OCI-LY3 (cell line): ENCODE results near the gene SNCG.

Source experiments
- H2AFZ ChIP-seq: fragments of 200-600, 300-600 bp; shearing (Covaris generic); 2 replicates; pipeline ENCODE4 v1.6.0; 2014; ENCODE audit warnings: antibody characterized with exemption, low read depth, low read length
- H3K27ac ChIP-seq: fragments of 200-600, 300-600 bp; sonication (generic); 2 replicates; pipeline ENCODE4 v1.5.1; 2014; ENCODE audit warnings: mild to moderate bottlenecking, low read length, moderate library complexity, mixed read lengths
- H3K27me3 ChIP-seq: fragments of 200-600, 300-600 bp; sonication (generic); 2 replicates; pipeline ENCODE4 v1.6.1; 2014; ENCODE audit warnings: low read depth, low read length, mixed read lengths
- H3K36me3 ChIP-seq: fragments of 200-600, 300-600 bp; sonication (generic); replicated peaks from 2 replicates; pipeline ENCODE3; 2014; ENCODE audit warnings: low read depth, low read length, mixed read lengths
- H3K4me1 ChIP-seq: fragments of 300-600, 200-600 bp; sonication (generic); 2 replicates; pipeline ENCODE4 v1.6.1; 2014; ENCODE audit warnings: low read length, mixed read lengths
- H3K4me2 ChIP-seq: fragments of 200-600, 300-600 bp; sonication (generic); 2 replicates; pipeline ENCODE4 v1.6.1; 2014; ENCODE audit warnings: low read length, mixed read lengths
- H3K4me3 ChIP-seq: fragments of 300-600, 200-600 bp; sonication (generic); 2 replicates; pipeline ENCODE4 v1.5.1; 2014; ENCODE audit warnings: antibody characterized with exemption, mild to moderate bottlenecking, low read length, moderate library complexity
- H3K79me2 ChIP-seq: fragments of 300-600, 200-600 bp; shearing (Covaris generic); 2 replicates; pipeline ENCODE4 v1.6.1; 2014; ENCODE audit warnings: mild to moderate bottlenecking, low read length, mixed read lengths
- H3K9ac ChIP-seq: fragments of 300-600, 200-600 bp; shearing (Covaris generic); 2 replicates; pipeline ENCODE4 v1.6.0; 2014; ENCODE audit warnings: mild to moderate bottlenecking, low read length, moderate library complexity
- H3K9me3 ChIP-seq: fragments of 200-600, 300-600 bp; shearing (Covaris generic); 2 replicates; pipeline ENCODE4 v1.6.1; 2014; ENCODE audit warnings: low read length, mixed read lengths; ENCODE audit not compliant: insufficient read depth
- H4K20me1 ChIP-seq: fragments of 200-600, 300-600 bp; sonication (generic); 2 replicates; pipeline ENCODE4 v1.6.1; 2016; ENCODE audit warnings: low read length, mixed read lengths; ENCODE audit not compliant: insufficient read depth
- CTCF ChIP-seq: fragments of 200-600, 300-600 bp; sonication (generic); IDR thresholded peaks from 2 replicates; pipeline ENCODE4 v1.5.1; 2014; ENCODE audit warnings: antibody characterized with exemption, low read length, low read depth
- EZH2phosphoT487 ChIP-seq: fragments of 200-600 bp; shearing (Covaris generic); IDR thresholded peaks from 2 replicates; pipeline ENCODE4 v1.6.1; 2018; ENCODE audit warnings: antibody characterized with exemption, mixed run types, low read depth

The SNCG gene

GRCh38 chr10:86961481-86962091 is 3.2 kb downstream of the SNCG start:
- Histone ChIP-seq H3K79me2 (peaks cover 30% of the 10 kb centered on the region), H3K4me3 (no peak overlapping the region), H4K20me1 (no peaks in the 10 kb centered on the region), H3K27ac (peak overlapping the region; percentile 100), H3K27me3 (no peaks in the 10 kb centered on the region), H3K9me3 (no peaks in the 10 kb centered on the region), H3K36me3 (peaks cover 14% of the 10 kb centered on the region), H3K4me1 (peaks cover 76% of the 10 kb centered on the region), H3K9ac (peak overlapping the region; percentile 100; the same call in 1 of the 2 replicates), H2AFZ (no peak overlapping the region), H3K4me2 (0 out of 2 replicates have a peak overlapping the region, but pooled peaks have one; percentile 40)
- no peak for TF ChIP-seq CTCF
- no peak for TF ChIP-seq EZH2phosphoT487

- TF ChIP-seq CTCF (no peak), EZH2phosphoT487 (no peak)
- Histone ChIP-seq H3K9me3 (no peaks in the 10 kb centered on the region), H3K9ac (peak overlapping the region; percentile 100), H3K27ac (peak overlapping the region; percentile 100), H3K4me3 (no peak overlapping the region), H3K4me2 (peak overlapping the region; percentile 53), H3K36me3 (peaks cover 14% of the 10 kb centered on the region), H3K79me2 (peaks cover 38% of the 10 kb centered on the region), H3K27me3 (no peaks in the 10 kb centered on the region), H4K20me1 (no peaks in the 10 kb centered on the region), H2AFZ (no peak overlapping the region), H3K4me1 (peaks cover 82% of the 10 kb centered on the region)
Measured at GRCh38 chr10:86962136-86962980, 4.0 kb downstream of the SNCG start.

- H3K4me1 ChIP-seq, result peaks cover 82% of the 10 kb centered on the region
- no peak overlapping the region for H2AFZ ChIP-seq
- peaks cover 17% of the 10 kb centered on the region for H3K36me3 ChIP-seq
- H3K27me3 ChIP-seq, result no peaks in the 10 kb centered on the region
- H3K9me3 ChIP-seq, result no peaks in the 10 kb centered on the region
- peak overlapping the region; percentile 100 for H3K27ac ChIP-seq
- H4K20me1 ChIP-seq, result no peaks in the 10 kb centered on the region
- TF ChIP-seq EZH2phosphoT487 (no peak), CTCF (no peak)
- no peak overlapping the region for H3K4me3 ChIP-seq
- H3K79me2 ChIP-seq, result peaks cover 43% of the 10 kb centered on the region
- peak overlapping the region; percentile 53 for H3K4me2 ChIP-seq
- H3K9ac ChIP-seq, result peak overlapping the region; percentile 100
Measured at GRCh38 chr10:86962981-86963310, 4.5 kb downstream of the SNCG start.

- Histone ChIP-seq H2AFZ (no peak overlapping the region), H3K9me3 (no peaks in the 10 kb centered on the region), H4K20me1 (no peaks in the 10 kb centered on the region), H3K4me1 (peaks cover 84% of the 10 kb centered on the region), H3K27me3 (no peaks in the 10 kb centered on the region), H3K4me3 (no peak overlapping the region), H3K4me2 (peak overlapping the region; percentile 85; the same call in 1 of the 2 replicates), H3K27ac (peak overlapping the region; percentile 100), H3K79me2 (peaks cover 48% of the 10 kb centered on the region), H3K9ac (peak overlapping the region; percentile 100; the same call in 1 of the 2 replicates), H3K36me3 (peaks cover 17% of the 10 kb centered on the region)
- TF ChIP-seq EZH2phosphoT487, result no peak
- no peak for TF ChIP-seq CTCF
Measured at GRCh38 chr10:86963341-86963919, 5.0 kb downstream of the SNCG start.
